Stimulated activated CD4-positive, alpha-beta T cell treated with anti-CD3 and anti-CD28 coated beads, Interleukin-4, amount 100 ng/mL, for 48 hours (primary cell): ENCODE data around the gene TMEM132D.

ENCODE experiments used
- DNase-seq, 2 donors: peaks; one replicate each; pipeline ENCODE4 v3.0.0-alpha.2; 2020; ENCODE audit warnings: low read depth in 2 of 2

The TMEM132D gene

DNA sequence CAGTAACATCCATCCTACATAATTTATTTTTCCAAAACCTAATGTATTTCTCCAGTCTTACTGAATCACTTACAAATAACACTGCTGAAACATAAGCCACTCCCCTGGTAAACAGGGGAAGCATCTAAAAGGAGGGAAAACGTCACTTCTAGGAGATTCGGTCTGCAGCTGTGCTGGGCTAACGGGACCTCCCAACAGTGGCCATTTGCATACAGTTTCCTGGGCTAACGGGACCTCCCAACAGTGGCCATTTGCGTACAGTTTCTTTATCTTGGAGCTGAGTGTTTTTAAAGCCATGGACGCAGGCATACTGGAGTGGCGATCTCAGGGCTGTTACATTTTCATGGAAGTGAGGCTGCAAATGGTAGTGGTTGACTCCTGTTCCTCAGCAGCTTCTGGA is 242.9 kb downstream of the TMEM132D start:
- no peak for DNase-seq

DNA sequence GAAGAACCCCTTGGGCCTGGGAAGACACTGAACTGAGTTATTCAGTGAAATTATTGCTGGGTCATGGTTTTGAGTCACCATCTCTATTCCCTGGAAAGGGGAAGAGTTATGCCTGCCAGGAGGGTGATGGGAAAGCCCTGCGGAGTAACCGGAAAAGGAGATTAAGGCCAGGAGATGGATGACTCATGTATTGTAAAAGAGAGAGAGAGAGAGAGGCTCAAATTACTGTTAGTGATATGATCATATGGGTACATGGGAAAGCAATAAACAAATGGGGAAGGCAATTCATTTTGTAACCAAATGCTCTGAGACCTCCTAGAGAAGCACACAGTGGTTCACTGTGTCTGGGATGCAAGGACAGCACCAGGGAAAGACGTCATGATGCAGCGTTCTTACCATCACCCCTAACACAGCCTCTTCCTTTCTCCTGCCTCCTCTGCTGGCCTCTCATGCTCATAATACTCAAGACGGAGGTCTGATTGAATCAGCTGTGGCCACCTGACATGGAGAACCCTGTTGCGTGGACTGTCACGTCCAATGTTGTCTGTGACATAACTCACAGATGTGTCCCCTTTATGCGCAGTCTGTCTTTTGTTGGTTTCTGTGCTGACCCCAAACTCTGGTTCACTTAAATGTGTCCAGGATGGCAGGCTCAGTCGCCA is 243.7 kb downstream of the TMEM132D start:
- no peak for DNase-seq

DNA sequence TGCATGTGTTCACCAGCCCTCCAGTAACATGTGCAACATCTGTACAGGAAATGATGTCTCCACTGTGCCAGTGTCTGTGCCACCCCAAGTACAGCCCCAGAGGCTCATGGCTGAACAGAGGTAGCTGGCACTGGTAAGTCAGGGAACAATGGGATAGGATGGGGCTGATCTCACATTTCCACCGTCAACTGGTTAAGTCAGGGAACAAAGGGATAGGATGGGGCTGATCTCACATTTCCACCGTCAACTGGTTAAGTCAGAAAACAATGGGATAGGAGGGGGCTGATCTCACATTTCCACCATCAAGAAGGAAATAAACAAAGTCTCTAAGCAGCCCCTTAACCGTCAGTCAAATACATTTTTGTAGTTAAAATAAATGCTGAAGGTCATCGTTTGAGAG is 246.6 kb downstream of the TMEM132D start:
- DNase-seq, result no peak

DNA sequence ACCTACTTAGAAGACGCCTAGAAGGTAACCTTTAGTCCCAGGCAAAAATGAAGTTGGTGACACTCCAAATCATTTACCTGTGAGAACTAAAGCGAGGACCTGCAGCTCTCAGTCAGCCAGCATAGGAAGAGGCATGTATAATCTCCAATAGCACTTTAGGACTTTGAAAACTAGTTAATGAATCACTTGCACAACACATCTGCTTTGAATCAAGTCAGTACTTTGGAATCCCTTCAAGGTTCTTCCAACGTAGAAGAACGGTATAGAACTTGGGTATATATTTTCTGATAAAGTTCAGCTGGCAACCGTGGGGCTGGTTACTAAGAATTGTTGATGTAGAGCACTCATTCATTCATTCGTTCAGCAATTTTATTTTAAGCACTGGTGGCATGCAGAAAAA is 251.9 kb downstream of the TMEM132D start:
- no peak for DNase-seq

DNA sequence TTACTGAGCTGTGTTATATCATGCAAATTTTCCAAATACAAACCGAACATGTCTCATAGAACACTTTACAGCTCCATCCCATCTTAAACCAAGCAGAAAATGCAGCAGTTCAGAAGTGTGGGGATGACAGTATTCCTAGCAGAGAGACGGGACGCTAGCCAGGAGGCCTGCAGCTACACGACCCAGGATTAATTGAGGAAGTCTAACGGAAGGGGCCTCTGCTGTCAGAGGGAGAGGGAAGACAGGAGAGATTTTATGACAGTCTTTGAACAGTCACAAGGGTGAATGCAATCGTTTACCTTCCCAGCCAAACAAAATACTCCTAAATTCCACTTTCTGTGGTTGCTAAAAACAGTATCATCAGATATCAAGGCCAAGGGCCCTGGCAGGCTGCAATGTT is 261.9 kb downstream of the TMEM132D start:
- no peak for DNase-seq

DNA sequence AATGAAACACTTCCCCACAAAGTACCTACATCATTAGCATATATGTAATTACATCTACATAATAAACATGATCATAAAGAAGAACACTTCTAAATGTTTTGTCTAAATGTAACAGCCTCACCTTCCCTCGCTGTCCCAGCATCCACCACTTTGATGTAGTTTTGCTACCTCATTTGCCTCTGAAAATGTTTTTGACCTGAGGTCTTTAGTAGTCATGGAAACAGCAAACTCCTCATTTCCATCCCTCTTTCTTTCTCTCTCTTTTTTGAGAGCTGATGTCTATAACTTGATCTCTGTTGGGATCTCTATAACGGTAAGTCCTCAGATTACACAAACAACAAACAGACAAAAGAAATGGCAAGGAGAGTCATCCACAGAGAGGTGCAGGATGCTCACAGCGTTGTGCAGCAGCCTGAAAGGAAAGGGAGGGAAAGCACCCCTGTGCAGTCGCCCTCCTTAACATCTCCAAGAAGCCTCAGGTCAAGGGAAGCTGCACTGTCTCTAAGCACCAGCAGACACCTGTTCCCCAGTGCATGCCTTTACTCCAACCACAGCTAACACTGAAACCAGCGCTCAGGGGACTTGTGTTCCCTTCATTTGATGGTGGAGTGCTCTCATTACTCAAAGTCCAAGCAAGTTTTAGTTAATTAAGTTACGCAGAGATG is 268.7 kb downstream of the TMEM132D start:
- DNase-seq, result no peak

DNA sequence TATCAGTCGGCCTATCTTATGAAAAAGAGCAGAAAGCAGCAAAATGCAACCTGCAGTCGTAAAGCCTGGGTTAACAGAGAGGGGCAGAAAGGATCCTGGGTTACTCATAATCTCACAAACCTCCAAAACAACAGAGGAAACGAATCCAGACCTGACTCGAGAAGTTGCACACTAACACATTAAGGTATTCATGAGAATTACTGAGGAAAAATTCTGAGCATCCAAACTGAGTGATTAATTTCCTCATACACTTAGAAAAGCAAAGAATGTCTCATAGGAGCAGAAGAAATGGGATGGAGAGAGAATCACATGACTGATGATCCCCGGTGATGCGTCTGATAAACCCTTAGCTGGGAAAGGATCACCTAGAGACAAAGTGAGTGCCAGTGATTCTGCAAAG is 272.5 kb downstream of the TMEM132D start:
- no peak for DNase-seq

DNA sequence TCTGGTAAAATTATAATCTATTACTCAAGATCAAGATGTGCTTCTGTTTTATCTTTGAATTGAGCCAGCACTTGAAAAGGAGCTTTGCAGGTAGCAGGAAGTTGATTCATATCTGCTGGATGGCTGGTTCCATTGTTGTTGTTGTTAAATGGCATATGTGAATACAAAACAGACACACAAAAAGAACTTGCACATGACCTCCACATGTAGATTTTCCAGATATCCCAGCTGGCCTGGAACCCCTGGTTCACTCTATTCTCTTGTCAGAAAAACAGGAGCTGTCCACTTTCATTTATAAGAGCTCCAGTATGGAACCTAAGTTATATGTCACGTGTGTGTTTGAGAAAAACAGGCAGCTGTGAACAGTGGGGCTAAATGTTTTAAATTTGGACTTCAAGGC is 273.9 kb downstream of the TMEM132D start:
- DNase-seq, result no peak

DNA sequence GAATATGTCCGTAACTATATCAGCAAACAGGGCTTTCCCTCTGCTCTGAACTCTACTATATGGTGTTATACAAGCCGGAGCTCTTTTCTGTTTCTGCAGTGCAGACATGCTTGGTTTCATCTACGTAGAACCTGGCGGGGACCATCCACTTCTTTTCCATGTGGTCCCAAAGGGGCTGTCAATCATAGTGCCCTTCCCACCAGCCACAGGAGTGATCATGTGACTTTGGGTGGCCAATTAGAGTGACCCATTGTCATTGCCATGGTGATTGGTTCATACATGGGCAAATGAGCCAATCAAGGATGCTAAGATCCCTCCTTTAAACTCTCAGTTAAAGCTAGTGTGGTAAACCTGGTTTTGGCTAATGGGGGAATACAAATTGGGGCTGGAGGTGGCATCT is 281.3 kb downstream of the TMEM132D start:
- DNase-seq, result no peak

DNA sequence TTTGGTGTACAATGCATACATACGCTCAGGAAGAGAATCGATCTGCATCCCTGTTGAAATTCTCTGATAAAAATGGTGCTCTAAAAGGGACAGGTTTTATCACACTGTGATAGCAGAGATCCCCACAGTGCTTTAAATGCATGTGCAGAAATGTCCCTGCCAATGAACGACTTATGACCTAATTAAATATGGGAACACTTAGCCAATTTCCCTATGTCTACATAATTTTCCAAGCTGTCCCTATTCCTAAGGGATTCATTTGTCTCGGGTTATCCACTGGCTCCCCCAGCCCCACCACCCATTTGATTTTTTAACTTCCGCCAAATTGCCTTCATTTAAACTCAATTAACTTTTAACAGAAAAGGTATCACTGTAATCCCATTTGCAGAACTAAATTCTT is 284.6 kb downstream of the TMEM132D start:
- no peak for DNase-seq

DNA sequence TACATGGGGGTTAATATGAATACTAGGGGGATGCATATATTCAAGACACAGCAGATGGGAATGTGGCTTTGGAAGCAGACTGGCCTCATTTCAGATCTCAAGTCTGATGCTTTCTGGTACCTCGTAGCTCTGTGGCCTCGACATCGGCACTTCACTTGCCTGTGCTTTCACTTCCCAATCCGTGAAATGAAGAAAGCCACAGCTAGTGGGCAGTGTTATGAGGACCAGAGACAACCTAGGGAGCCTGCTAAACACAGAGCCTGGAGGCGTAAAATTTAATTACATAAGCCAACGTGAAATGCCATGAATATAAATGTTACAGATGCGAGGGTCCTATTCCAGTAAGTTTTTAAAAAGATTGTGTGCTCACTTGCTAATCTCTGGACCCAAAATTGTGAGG is 286.0 kb downstream of the TMEM132D start:
- no peak for DNase-seq

DNA sequence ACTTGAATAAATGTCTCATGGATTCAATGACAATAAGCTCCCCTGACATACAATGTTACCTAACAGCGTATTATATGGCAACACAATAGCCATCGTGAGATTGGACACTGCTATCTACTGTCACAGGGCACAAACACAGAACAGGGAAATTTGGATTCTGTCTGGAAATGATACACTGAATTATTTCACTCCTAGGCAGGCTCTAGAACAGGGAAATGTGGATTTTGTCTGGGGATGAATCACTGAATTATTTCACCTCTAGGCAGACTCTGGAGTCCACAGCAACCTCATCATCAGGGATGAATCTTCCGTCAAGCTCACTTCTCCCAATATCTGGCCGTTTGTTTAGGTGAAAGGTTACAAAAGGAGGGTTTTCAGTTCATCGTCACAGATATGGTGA is 288.8 kb downstream of the TMEM132D start:
- no peak for DNase-seq

DNA sequence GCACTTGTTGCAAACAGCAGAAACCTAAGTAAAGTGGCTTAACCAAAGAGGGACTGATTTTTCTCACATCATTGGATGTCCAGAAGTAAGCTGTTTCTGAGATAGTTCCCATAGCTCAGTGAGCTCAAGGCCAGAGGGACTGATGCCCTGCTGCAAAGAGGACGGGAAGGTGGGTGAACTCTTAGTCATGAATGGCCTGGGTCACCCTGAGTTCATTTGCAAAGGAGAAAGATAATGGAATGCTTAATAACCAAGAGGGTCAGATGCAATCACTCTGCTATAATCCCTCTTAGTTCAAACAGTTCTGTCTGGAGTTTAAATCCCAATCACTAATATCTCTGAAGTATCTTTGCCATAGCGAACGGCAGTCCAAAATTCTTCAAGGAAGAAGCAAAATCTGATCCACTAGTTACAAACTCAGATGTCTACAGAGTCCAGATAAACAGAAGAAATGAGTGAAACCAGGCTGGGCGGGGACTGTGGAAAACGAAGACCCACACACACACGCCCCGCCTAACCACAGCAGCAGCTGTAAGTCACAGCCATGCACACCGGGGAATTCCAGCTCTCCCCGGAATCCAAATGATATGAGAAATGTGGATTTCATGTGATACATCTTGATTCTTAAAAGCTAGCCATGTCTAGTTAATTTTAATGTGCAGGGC is 289.5 kb downstream of the TMEM132D start:
- DNase-seq, result no peak

DNA sequence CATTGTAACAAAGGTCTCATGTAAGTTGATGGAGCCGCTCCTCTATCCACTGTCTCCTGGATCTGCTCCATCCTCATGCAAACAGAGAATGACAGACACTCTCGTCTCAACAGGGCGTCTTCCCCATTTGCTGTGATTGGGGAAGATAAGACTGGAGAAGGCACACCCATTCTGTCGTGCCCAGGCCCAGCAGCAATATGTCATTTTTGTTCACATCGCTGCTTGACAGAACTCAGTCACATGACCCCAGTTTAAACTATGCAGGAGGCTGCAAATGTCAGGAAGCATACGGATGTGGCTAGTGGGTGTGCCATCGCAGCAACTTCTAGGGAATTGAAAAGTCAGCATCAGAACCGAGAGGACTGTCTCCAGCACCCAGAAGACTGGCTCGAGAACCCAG is 290.5 kb downstream of the TMEM132D start:
- no peak for DNase-seq

DNA sequence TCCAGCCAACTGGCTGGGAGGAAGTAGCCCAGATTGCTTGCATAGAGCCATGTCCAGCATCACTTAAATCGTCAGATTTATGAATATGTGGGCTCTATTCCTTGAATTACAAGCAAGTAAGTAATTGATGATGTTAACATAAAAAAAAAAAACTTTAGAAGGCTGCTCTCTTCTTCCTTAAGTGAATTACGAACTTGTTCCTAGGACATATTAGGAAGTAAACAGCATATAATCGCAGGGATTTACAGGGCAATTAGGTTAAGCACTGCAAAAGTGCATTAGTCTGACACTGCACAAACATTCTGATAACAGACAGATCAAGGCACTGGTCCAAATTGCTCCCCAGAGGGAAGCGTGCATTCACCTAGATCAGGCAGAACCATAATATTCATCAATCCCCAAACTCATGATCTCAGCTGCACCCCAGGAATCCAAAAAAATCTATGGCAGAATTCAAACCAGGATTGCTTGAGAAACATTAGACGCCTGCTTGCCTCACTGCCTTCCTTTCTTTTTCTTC is 293.2 kb downstream of the TMEM132D start:
- no peak for DNase-seq

DNA sequence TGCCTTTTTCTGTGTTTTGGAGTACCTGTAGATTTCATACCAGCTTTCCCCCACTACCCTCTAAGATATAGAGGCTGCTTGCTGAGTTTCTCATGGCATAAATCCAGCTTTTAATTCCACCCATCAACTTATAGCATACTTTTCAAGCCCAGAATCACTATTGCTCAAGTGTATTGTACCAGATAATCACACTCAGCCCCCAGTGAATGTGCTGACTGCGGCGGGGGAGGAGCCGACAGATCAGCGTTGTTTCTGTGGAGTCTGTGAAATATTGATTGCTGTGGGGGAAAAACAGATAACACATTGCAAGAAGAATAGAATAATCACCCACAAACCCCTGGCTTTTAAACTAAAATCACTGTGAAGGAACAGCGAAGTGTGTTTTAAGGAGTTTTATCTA is 296.1 kb downstream of the TMEM132D start:
- no peak for DNase-seq

DNA sequence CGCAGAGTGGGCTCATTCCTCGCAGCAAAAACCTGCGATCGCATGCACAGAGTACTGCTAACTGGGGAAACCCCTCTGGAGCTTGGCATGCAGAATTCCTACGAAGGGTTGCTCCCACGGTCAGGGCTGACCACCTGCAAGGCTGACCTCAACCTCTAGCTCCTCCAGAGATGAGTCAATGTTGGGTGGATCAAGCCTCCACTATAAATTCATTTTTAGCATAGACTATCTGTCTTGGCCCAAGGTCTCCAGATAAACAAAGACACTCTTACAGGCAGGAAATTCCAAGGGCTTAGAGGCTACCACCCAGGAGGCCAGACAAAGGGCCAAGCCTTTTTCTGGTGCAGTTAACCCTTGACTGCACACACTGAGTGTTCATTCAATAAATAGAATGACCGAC is 296.5 kb downstream of the TMEM132D start:
- DNase-seq, result no peak

DNA sequence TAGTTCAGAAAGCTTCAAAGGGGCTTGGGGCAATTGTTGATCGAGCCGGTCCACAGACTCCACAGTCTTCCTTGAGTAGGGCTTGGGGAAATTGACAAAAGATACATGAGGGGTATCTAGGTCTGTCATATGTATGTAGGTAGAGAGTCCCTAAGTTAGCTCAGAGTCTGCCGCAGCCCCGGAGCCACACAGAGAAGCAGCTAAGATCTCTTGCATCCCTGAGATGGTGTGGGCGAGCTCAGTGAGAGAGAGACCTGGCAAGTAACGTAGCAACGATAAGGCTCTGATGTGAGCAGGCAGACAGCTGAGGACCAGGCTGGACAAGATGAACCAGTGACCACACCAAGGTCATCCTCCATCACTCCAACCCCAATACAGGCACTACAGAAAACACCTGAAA is 297.6 kb downstream of the TMEM132D start:
- DNase-seq, result no peak

DNA sequence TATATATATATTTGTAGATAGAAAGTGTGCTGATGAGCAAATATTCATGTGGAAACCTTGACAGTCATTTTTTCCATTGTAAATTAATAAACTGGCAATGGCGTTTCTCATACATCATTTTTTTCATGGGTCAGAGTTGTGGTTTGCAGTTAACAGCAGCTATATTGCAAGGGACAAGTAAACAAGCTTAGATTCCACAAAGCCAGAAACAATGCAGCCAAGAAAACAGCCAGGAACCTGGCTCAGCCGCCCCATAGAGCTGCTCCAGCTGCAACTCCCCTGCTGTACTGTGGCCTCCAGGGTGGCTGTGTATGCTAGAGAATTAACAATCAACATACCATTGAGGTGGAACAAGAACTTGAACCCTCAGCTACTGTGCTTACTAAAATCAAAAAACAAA is 298.2 kb downstream of the TMEM132D start:
- DNase-seq, result no peak

DNA sequence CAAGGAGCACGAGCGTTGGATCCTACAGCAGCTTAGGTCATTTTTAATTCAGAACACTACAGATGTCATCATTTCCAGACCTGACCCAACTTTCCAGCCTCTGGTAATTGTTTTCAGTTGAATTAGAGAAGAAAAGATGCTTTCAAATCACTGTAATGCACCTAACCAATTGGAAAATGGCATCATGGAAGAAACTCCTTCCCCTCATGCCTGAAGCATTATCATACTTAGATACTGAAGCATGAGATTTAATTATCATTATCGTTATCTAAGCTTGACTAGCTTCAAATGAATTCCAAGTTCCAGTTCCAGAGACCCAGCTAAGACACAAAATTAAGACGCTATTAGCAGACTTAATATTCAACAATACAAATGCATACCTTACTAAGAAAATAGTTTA is 299.3 kb downstream of the TMEM132D start:
- no peak for DNase-seq

DNA sequence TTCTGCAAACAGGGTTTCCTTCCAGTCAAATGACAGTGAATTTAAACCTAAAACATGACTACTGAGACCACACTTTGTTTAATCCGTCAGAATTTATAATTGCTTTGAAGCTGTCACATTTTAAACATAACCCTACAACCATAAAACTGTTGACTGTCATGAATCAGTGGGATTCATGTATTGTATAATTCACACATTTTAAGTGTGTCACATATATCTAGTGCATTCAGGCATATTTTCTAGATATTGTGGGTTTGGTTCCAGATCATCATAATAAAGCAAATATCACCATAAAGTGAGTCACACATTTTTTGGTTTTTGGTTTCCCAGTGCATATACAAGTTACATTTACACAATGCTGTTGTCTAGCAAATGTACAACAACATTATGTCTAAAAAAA is 304.4 kb downstream of the TMEM132D start:
- no peak for DNase-seq

DNA sequence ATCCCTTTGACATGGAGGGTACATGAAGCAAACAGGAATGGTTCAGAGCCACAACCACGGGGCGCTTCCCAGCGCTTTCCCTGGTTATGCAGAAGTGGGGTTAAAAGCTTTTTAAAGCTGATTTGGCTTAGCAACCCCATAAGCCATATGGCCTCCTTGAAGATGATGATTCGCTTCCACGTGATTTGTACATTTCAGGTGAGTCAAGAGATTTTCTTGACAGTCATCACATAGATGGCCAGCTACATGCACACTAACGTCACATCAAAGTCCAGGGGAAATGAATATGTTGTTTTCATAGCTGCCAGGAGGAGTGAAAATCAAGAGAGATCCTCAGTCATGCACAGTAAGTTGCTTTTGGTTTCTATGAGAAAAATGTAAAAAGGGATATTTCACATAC is 309.7 kb downstream of the TMEM132D start:
- DNase-seq, result no peak

DNA sequence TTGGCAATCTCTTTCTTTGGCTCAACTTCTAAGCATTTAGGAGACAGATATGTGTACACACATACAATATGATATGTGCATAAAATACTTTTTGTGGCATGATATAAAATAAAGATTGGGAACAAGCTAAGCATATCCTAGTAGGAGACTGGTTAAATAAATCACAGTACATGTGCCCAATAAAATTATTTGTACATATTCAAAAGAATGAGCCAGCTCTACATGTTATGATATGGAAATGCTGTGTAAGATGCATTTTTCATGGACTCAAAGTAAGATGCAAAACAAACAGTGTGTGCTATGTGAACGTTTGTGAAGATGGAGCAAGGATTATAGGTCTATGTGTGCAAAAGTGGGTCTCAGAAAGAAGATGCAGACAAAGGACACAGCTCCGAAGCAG is 311.4 kb downstream of the TMEM132D start:
- no peak for DNase-seq
